ENCODE data around the gene RANBP9.

- TF ChIP-seq POLR2AphosphoS5 (IDR thresholded peaks at IDR 0.05): no peak
- no peak for TF ChIP-seq CTCF (IDR thresholded peaks at IDR 0.05)
- TF ChIP-seq POLR2A (IDR thresholded peaks at IDR 0.05; ENCODE audit: low read depth): no peak
Measured at GRCh38 chr6:13664703-13665352, 46.8 kb downstream of the RANBP9 start.

All from esophagus muscularis mucosa (tissue), 3 donors.